HepG2 (cell line): ENCODE results near the gene STAT6. TPM values are rescaled to one million over a fixed set of nuclear protein-coding genes. Genes with fewer than 3 reads are reported as not detected.

Source experiments
- CENPT ChIP-seq: sonication (generic); formaldehyde crosslinking; IDR thresholded peaks from 2 replicates; pipeline ENCODE4 v1.8.0; 2022; ENCODE audit warnings: low read depth, mild to moderate bottlenecking, moderate library complexity, missing genetic modification reagents
- CREM ChIP-seq, 2 experiments: sonication (generic) in 1 of 2; formaldehyde crosslinking in 1 of 2; IDR thresholded peaks; 2 replicates each; pipeline versions ENCODE4 v1.4.0 to v1.6.1; 2016 to 2020; ENCODE audit warnings: antibody characterized with exemption in 1 of 2, mild to moderate bottlenecking in 1 of 2, missing genetic modification reagents in 1 of 2
- HOXA7 ChIP-seq: sonication (generic); formaldehyde crosslinking; IDR thresholded peaks from 2 replicates; pipeline ENCODE4 v1.8.1; 2022; ENCODE audit warnings: mild to moderate bottlenecking, missing genetic modification reagents, moderate library complexity
- ISX ChIP-seq: sonication (generic); formaldehyde crosslinking; conservative IDR thresholded peaks from 2 replicates; pipeline ENCODE4 v1.5.0; 2020; ENCODE audit warnings: missing genetic modification reagents
- KDM2A ChIP-seq: sonication (generic); formaldehyde crosslinking; IDR thresholded peaks from 2 replicates; pipeline ENCODE4 v1.4.0; 2020; ENCODE audit warnings: low read depth, missing genetic modification reagents, borderline replicate concordance
- MED13 ChIP-seq: sonication (generic); formaldehyde crosslinking; IDR thresholded peaks from 2 replicates; pipeline ENCODE4 v1.5.0; 2020; ENCODE audit warnings: missing genetic modification reagents
- MTF1 ChIP-seq: sonication (generic); formaldehyde crosslinking; IDR thresholded peaks from 2 replicates; pipeline ENCODE4 v1.5.0; 2020; ENCODE audit warnings: missing genetic modification reagents
- MXD3 ChIP-seq: IDR thresholded peaks from 2 replicates; pipeline ENCODE4 v1.6.1; 2016; ENCODE audit warnings: mild to moderate bottlenecking, missing biosample characterization, missing genetic modification reagents
- MZF1 ChIP-seq: sonication (generic); formaldehyde crosslinking; IDR thresholded peaks from 2 replicates; pipeline ENCODE4 v1.8.1; 2023; ENCODE audit warnings: mild to moderate bottlenecking, missing genetic modification reagents, borderline replicate concordance
- ONECUT2 ChIP-seq: sonication (generic); formaldehyde crosslinking; IDR thresholded peaks from 2 replicates; pipeline ENCODE4 v1.4.0; 2020; ENCODE audit warnings: missing genetic modification reagents
- PRDM15 ChIP-seq: sonication (generic); formaldehyde crosslinking; IDR thresholded peaks from 2 replicates; pipeline ENCODE4 v1.4.0; 2020; ENCODE audit warnings: missing genetic modification reagents
- RAD51 ChIP-seq: fragments of 450-650 bp; IDR thresholded peaks from 2 replicates; pipeline ENCODE4 v1.6.1; 2016; ENCODE audit warnings: borderline replicate concordance
- REL ChIP-seq: sonication (generic); formaldehyde crosslinking; conservative IDR thresholded peaks from 2 replicates; pipeline ENCODE4 v1.8.0; 2022; ENCODE audit warnings: mild to moderate bottlenecking, missing genetic modification reagents, moderate library complexity
- SMYD3 ChIP-seq: sonication (generic); formaldehyde crosslinking; IDR thresholded peaks from 2 replicates; pipeline ENCODE4 v1.8.1; 2023; ENCODE audit warnings: mild to moderate bottlenecking, missing genetic modification reagents
- U2AF2 ChIP-seq: fragments of 200-400 bp; formaldehyde crosslinking; IDR thresholded peaks from 2 replicates; pipeline ENCODE4 v1.6.1; 2017; ENCODE audit warnings: low read depth, mild to moderate bottlenecking, low read length
- ZFP36 ChIP-seq: fragments of 150-350 bp; IDR thresholded peaks from 2 replicates; pipeline ENCODE4 v1.6.1; 2018; ENCODE audit warnings: borderline replicate concordance, low read length, low read depth; ENCODE audit not compliant: partially characterized antibody
- ZFP37 ChIP-seq: sonication (generic); formaldehyde crosslinking; IDR thresholded peaks from 2 replicates; pipeline ENCODE4 v1.4.0; 2020; ENCODE audit warnings: missing genetic modification reagents, borderline replicate concordance
- ZFP62 ChIP-seq: sonication (generic); formaldehyde crosslinking; IDR thresholded peaks from 2 replicates; pipeline ENCODE4 v1.4.0; 2020; ENCODE audit warnings: missing genetic modification reagents
- ZGPAT ChIP-seq: IDR thresholded peaks from 2 replicates; pipeline ENCODE4 v1.6.1; 2016; ENCODE audit warnings: mild to moderate bottlenecking
- ZNF687 ChIP-seq: sonication (generic); formaldehyde crosslinking; IDR thresholded peaks from 2 replicates; pipeline ENCODE4 v1.5.1; 2020; ENCODE audit warnings: mild to moderate bottlenecking, missing genetic modification reagents, moderate library complexity
- ZSCAN30 ChIP-seq: sonication (generic); formaldehyde crosslinking; IDR thresholded peaks from 2 replicates; pipeline ENCODE4 v1.5.0; 2020; ENCODE audit warnings: mild to moderate bottlenecking, missing genetic modification reagents
- polyA plus RNA-seq, 8 experiments: library from polyadenylated mRNA; depleted of rRNA in 3 of 8; stranded (reverse) in 7 of 8; unstranded in 1 of 8; fragments of >200 nt; fragmentation: Illumina TruSeq in 4 of 8; extraction: Trizol in 4 of 8; gene quantifications; 2 replicates each; pipeline versions ENCODE4 v1.2.1 to v1.2.3, GENCODE V29; 2011 to 2016; ENCODE audit warnings: low read depth in 4 of 8, missing spikeins in 1 of 8, mixed read lengths in 1 of 8; ENCODE audit not compliant: insufficient read depth in 1 of 8
- total RNA-seq, 5 experiments: library from RNA; depleted of rRNA; stranded (reverse); fragments of >200 nt; fragmentation: Illumina TruSeq; extraction: Trizol; gene quantifications; 2 replicates each; pipeline ENCODE4 v1.2.3, GENCODE V29; 2016; ENCODE audit warnings: low read depth in 1 of 5

STAT6 gene
- total and polyA plus RNA-seq, 2 of the 13 experiments (the other 11 are each of a cell fraction or from before 2014, with no cell fraction given), result 28.0 to 62.2 TPM

GRCh38 chr12:57127101-57127725 is 16.1 kb upstream of the STAT6 start (continued):
- TF ChIP-seq PRDM15 (CRISPR knock-in tag), result 0 out of 2 replicates have a peak, but pooled peaks have one; percentile 29
- TF ChIP-seq MTF1 (CRISPR knock-in tag), result no peak
- TF ChIP-seq KDM2A, result peak; percentile 35; the same call in 1 of the 2 replicates
- TF ChIP-seq REL (CRISPR knock-in tag), result no peak
- no peak for TF ChIP-seq ZFP36
- TF ChIP-seq CENPT (CRISPR knock-in tag), result no peak
- TF ChIP-seq SMYD3 (CRISPR knock-in tag), result 0 out of 2 replicates have a peak, but pooled peaks have one; percentile 28
- TF ChIP-seq MED13, result no peak
- no peak for TF ChIP-seq HOXA7 (CRISPR knock-in tag)
- TF ChIP-seq ZGPAT (CRISPR knock-in tag), result no peak
- no peak for TF ChIP-seq ONECUT2
- no peak for TF ChIP-seq U2AF2
- no peak for TF ChIP-seq ZFP62 (CRISPR knock-in tag)
- TF ChIP-seq CREM (IDR thresholded peaks at IDR 0.05), result no peak
- TF ChIP-seq CREM (CRISPR knock-in tag; IDR thresholded peaks at IDR 0.05), result no peak
- TF ChIP-seq ISX (CRISPR knock-in tag), result no peak
- TF ChIP-seq ZNF687 (CRISPR knock-in tag), result peak; percentile 80
- no peak for TF ChIP-seq RAD51
- no peak for TF ChIP-seq MZF1 (CRISPR knock-in tag)
- TF ChIP-seq ZFP37, result no peak
- TF ChIP-seq ZSCAN30 (CRISPR knock-in tag), result no peak
- TF ChIP-seq MXD3 (CRISPR knock-in tag), result 0 out of 2 replicates have a peak, but pooled peaks have one; percentile 6
